GM23338 (cell line): ENCODE results near the gene CXCL16. TPM values are rescaled to one million over a fixed set of nuclear protein-coding genes. Genes with fewer than 3 reads are reported as not detected.
A peak's percentile ranks its signal among the peaks of the same experiment; 100 is the strongest.

Experiments used
- ATAC-seq: fragments of 200-7000 bp; cut with Tn5 transposase; 3 replicates; pipeline ENCODE4 v1.9.1; 2020
- DNase-seq: peaks from one replicate; pipeline ENCODE4 v3.0.0-alpha.2; 2015; ENCODE audit warnings: low spot score
- H2AFZ ChIP-seq: fragments of 200-600 bp; sonication (generic); 2 replicates; pipeline ENCODE4 v1.8.0; 2016; ENCODE audit warnings: antibody characterized with exemption, mild to moderate bottlenecking, moderate library complexity
- H3F3A ChIP-seq: fragments of 200-600 bp; sonication (generic); replicated peaks from 2 replicates; pipeline ENCODE4 v1.8.0; 2017; ENCODE audit warnings: antibody characterized with exemption, mixed run types, low read depth
- H3K27ac ChIP-seq: fragments of 200-600 bp; sonication (generic); 2 replicates; pipeline ENCODE4 v1.6.1; 2016; ENCODE audit warnings: low read depth
- H3K27me3 ChIP-seq: fragments of 200-600 bp; sonication (generic); 2 replicates; pipeline ENCODE4 v1.8.0; 2016; ENCODE audit warnings: mild to moderate bottlenecking, mixed run types, moderate library complexity; ENCODE audit not compliant: insufficient read depth
- H3K36me3 ChIP-seq: fragments of 200-600 bp; sonication (generic); 2 replicates; pipeline ENCODE4 v1.8.0; 2016; ENCODE audit warnings: mild to moderate bottlenecking; ENCODE audit not compliant: insufficient read depth
- H3K4me1 ChIP-seq: fragments of 200-600 bp; sonication (generic); 2 replicates; pipeline ENCODE4 v1.8.0; 2016; ENCODE audit warnings: mild to moderate bottlenecking, moderate library complexity; ENCODE audit not compliant: insufficient read depth
- H3K4me2 ChIP-seq: fragments of 200-600 bp; sonication (generic); 2 replicates; pipeline ENCODE4 v1.7.1; 2017; ENCODE audit warnings: mixed run types
- H3K4me3 ChIP-seq: fragments of 200-600 bp; sonication (generic); 2 replicates; pipeline ENCODE4 v1.6.1; 2016; ENCODE audit warnings: mixed run types
- H3K79me2 ChIP-seq: fragments of 200-600 bp; sonication (generic); replicated peaks from 2 replicates; pipeline ENCODE4 v1.8.0; 2017; ENCODE audit warnings: mild to moderate bottlenecking; ENCODE audit not compliant: insufficient read depth
- H3K9me2 ChIP-seq: fragments of 200-600 bp; sonication (generic); 2 replicates; pipeline ENCODE4 v1.8.0; 2017; ENCODE audit not compliant: insufficient read depth
- H4K20me1 ChIP-seq: fragments of 200-600 bp; sonication (generic); replicated peaks from 2 replicates; pipeline ENCODE4 v1.8.0; 2017; ENCODE audit warnings: mild to moderate bottlenecking; ENCODE audit not compliant: insufficient read depth
- H3K27ac Mint-ChIP-seq: 2 replicates; pipeline ENCODE4 v1.8.0; 2020; ENCODE audit warnings: inconsistent platforms, mild to moderate bottlenecking, moderate library complexity, mixed read lengths
- H3K27me3 Mint-ChIP-seq: 3 replicates; pipeline ENCODE4 v1.8.0; 2022; ENCODE audit warnings: low read depth, mild to moderate bottlenecking, moderate library complexity, mixed read lengths, inconsistent platforms; ENCODE audit not compliant: insufficient read depth, poor library complexity
- H3K36me3 Mint-ChIP-seq: 3 replicates; pipeline ENCODE4 v1.8.0; 2021; ENCODE audit warnings: low read depth, mild to moderate bottlenecking, inconsistent platforms, moderate library complexity, mixed read lengths
- H3K4me1 Mint-ChIP-seq: 3 replicates; pipeline ENCODE4 v1.8.0; 2020; ENCODE audit warnings: mild to moderate bottlenecking, inconsistent platforms, mixed read lengths
- H3K4me3 Mint-ChIP-seq: 3 replicates; pipeline ENCODE4 v1.8.0; 2021; ENCODE audit warnings: moderate library complexity, mild to moderate bottlenecking, inconsistent platforms, mixed read lengths
- H3K9me3 Mint-ChIP-seq: 3 replicates; pipeline ENCODE4 v1.8.0; 2020; ENCODE audit warnings: moderate library complexity, mild to moderate bottlenecking, inconsistent platforms, mixed read lengths
- CTCF ChIP-seq, 2 experiments: fragments of 200-600 bp in 1 of 2; sonication (generic) in 1 of 2; conservative IDR thresholded peaks; 2 replicates each; pipeline versions ENCODE4 v1.5.1 to v1.6.1; 2016 to 2017; ENCODE audit warnings: antibody characterized with exemption in 2 of 2, low read depth in 2 of 2, mild to moderate bottlenecking in 2 of 2, moderate library complexity in 1 of 2
- ETS1 ChIP-seq: IDR thresholded peaks from 2 replicates; pipeline ENCODE4 v1.6.1; 2016; ENCODE audit warnings: antibody characterized with exemption
- EZH2phosphoT487 ChIP-seq: fragments of 200-600 bp; sonication (generic); IDR thresholded peaks from one replicate; pipeline ENCODE4 v1.8.1; 2018; ENCODE audit warnings: antibody characterized with exemption; ENCODE audit not compliant: unreplicated experiment
- NANOG ChIP-seq: IDR thresholded peaks from 2 replicates; pipeline ENCODE4 v1.6.1; 2016; ENCODE audit warnings: antibody characterized with exemption, borderline replicate concordance
- POLR2AphosphoS5 ChIP-seq: IDR thresholded peaks from 2 replicates; pipeline ENCODE4 v1.6.1; 2016; ENCODE audit warnings: antibody characterized with exemption, low read depth
- ZNF114 ChIP-seq: fragments of 250-450 bp; sonication (Bioruptor Pico); IDR thresholded peaks from 2 replicates; pipeline ENCODE4 v1.5.0; 2020; ENCODE audit warnings: mild to moderate bottlenecking, moderate library complexity
- ZNF331 ChIP-seq: fragments of 250-450 bp; sonication (Bioruptor Pico); IDR thresholded peaks from 2 replicates; pipeline ENCODE4 v1.5.0; 2020; ENCODE audit warnings: low read depth, mild to moderate bottlenecking, moderate library complexity
- ZNF462 ChIP-seq: fragments of 250-450 bp; sonication (Bioruptor Pico); IDR thresholded peaks from 2 replicates; pipeline ENCODE4 v1.5.0; 2020; ENCODE audit warnings: mild to moderate bottlenecking, moderate library complexity
- polyA plus RNA-seq: library from polyadenylated mRNA; unstranded; fragments of >200 nt; fragmentation: Nextera tagmentation; extraction: Ambion mirVana; gene quantifications from 2 replicates; pipeline ENCODE4 v1.2.1, GENCODE V29; 2016
- total RNA-seq: library from RNA; depleted of rRNA; stranded (reverse); fragments of >200 nt; shearing (Covaris generic); gene quantifications from 2 replicates; pipeline ENCODE4 v1.2.3, GENCODE V29; 2014

The CXCL16 gene
- total and polyA plus RNA-seq, 2 experiments from 2014 or later, result 4.0 to 4.1 TPM

GRCh38 chr17:4782652-4783051 lies 42.9 kb upstream of the CXCL16 start:
- peaks cover under 1% of the 10 kb centered on the region for H3K27me3 ChIP-seq
- no peaks in the 10 kb centered on the region for H3K79me2 ChIP-seq
- H3F3A ChIP-seq, result peaks cover 6% of the 10 kb centered on the region; the same call in 1 of the 2 replicates
- H3K4me3 ChIP-seq, result no peak overlapping the region
- peak; percentile 23 to 50; a peak in 3 of 4 replicates for TF ChIP-seq CTCF (conservative IDR thresholded peaks at IDR 0.05; ENCODE audit: low read depth in 2 of 2)
- no peak for TF ChIP-seq POLR2AphosphoS5
- Mint-ChIP-seq H3K4me3 (no peak overlapping the region), H3K4me1 (peaks cover 17% of the 10 kb centered on the region), H3K36me3 (no peaks in the 10 kb centered on the region), H3K9me3 (no peaks in the 10 kb centered on the region), H3K27me3 (peaks cover 13% of the 10 kb centered on the region), H3K27ac (no peak overlapping the region)
- no peak overlapping the region for H3K27ac ChIP-seq
- no peaks in the 10 kb centered on the region for H3K36me3 ChIP-seq
- H3K9me2 ChIP-seq, result no peaks in the 10 kb centered on the region
- H3K4me1 ChIP-seq, result peaks cover 19% of the 10 kb centered on the region
- DNase-seq, result peak; percentile 54
- no peak overlapping the region; the same call in 1 of the 2 replicates for H2AFZ ChIP-seq
- H3K4me2 ChIP-seq, result no peak overlapping the region
- H4K20me1 ChIP-seq, result no peaks in the 10 kb centered on the region
- ATAC-seq, result peak; percentile 48

- no peaks in the 10 kb centered on the region for H3K4me1 ChIP-seq
- H3K36me3 Mint-ChIP-seq, result no peaks in the 10 kb centered on the region
- H3K9me3 Mint-ChIP-seq, result no peaks in the 10 kb centered on the region
- H3K36me3 ChIP-seq, result no peaks in the 10 kb centered on the region
- peaks cover 9% of the 10 kb centered on the region for H3K27me3 Mint-ChIP-seq
- H3K4me2 ChIP-seq, result no peak overlapping the region
- no peaks in the 10 kb centered on the region for H4K20me1 ChIP-seq
- H3K27ac Mint-ChIP-seq, result no peak overlapping the region
- H3K27me3 ChIP-seq, result no peaks in the 10 kb centered on the region
- DNase-seq (no peak), ATAC-seq (no peak)
- no peaks in the 10 kb centered on the region for H3K9me2 ChIP-seq
- H2AFZ ChIP-seq, result no peak overlapping the region
- peaks cover 6% of the 10 kb centered on the region; the same call in 2 of the 3 replicates for H3K4me1 Mint-ChIP-seq
- 0 out of 2 replicates have a peak, but pooled peaks cover under 1% of the 10 kb centered on the region for H3F3A ChIP-seq
- H3K4me3 ChIP-seq, result no peak overlapping the region
- H3K27ac ChIP-seq, result no peak overlapping the region
- H3K79me2 ChIP-seq, result no peaks in the 10 kb centered on the region
- H3K4me3 Mint-ChIP-seq, result no peak overlapping the region
- TF ChIP-seq NANOG (no peak), ETS1 (no peak), POLR2AphosphoS5 (no peak), ZNF331 (CRISPR knock-in tag) (no peak), EZH2phosphoT487 (no peak), ZNF114 (CRISPR knock-in tag) (no peak), ZNF462 (no peak)
Measured at GRCh38 chr17:4780325-4780955, 40.7 kb upstream of the CXCL16 start.
